HEK293T (cell line): ENCODE data around the gene CALML5.

ENCODE experiments used
- CTCF ChIA-PET: fragments of 350-600 bp; formaldehyde crosslinking; extraction: SDS; loops from one replicate; lab custom pipeline; 2021; ENCODE audit warnings: antibody characterized with exemption, inconsistent platforms; lab: Yijun Ruan, JAX
- POLR2A ChIA-PET: fragments of 350-600 bp; formaldehyde crosslinking; extraction: SDS; loops from one replicate; lab custom pipeline; 2020; ENCODE audit warnings: antibody characterized with exemption, inconsistent platforms; lab: Yijun Ruan, JAX
- DNase-seq: peaks from one replicate; pipeline ENCODE4 v3.0.0; 2012; ENCODE audit warnings: mixed read lengths; ENCODE audit errors: extremely low spot score
- ARNT ChIP-seq: fragments of 450-650 bp; IDR thresholded peaks from 2 replicates; pipeline ENCODE4 v1.6.1; 2017; ENCODE audit warnings: mild to moderate bottlenecking
- BHLHE40 ChIP-seq: fragments of 450-650 bp; IDR thresholded peaks from 2 replicates; pipeline ENCODE4 v1.6.1; 2016; ENCODE audit warnings: mild to moderate bottlenecking, moderate library complexity, borderline replicate concordance
- CTBP1 ChIP-seq: fragments of 450-650 bp; IDR thresholded peaks from 2 replicates; pipeline ENCODE4 v1.6.1; 2016; ENCODE audit warnings: borderline replicate concordance
- ELF4 ChIP-seq: fragments of 450-650 bp; IDR thresholded peaks from 2 replicates; pipeline ENCODE4 v1.6.1; 2017; ENCODE audit warnings: antibody characterized with exemption
- FOXA1 ChIP-seq: fragments of 450-650 bp; IDR thresholded peaks from 2 replicates; pipeline ENCODE4 v1.6.1; 2016; ENCODE audit warnings: mild to moderate bottlenecking
- FOXK2 ChIP-seq: fragments of 450-650 bp; IDR thresholded peaks from 2 replicates; pipeline ENCODE4 v1.6.1; 2016; ENCODE audit warnings: mild to moderate bottlenecking
- FOXM1 ChIP-seq: fragments of 450-650 bp; IDR thresholded peaks from 2 replicates; pipeline ENCODE4 v1.6.1; 2017; ENCODE audit warnings: mild to moderate bottlenecking, borderline replicate concordance
- HDGF ChIP-seq: fragments of 450-650 bp; IDR thresholded peaks from 2 replicates; pipeline ENCODE4 v1.6.1; 2017; ENCODE audit warnings: antibody characterized with exemption, borderline replicate concordance
- L3MBTL2 ChIP-seq: fragments of 450-650 bp; conservative IDR thresholded peaks from 2 replicates; pipeline ENCODE4 v1.6.1; 2016; ENCODE audit warnings: mild to moderate bottlenecking
- LEF1 ChIP-seq: fragments of 450-650 bp; IDR thresholded peaks from 2 replicates; pipeline ENCODE4 v1.6.1; 2017; ENCODE audit warnings: mild to moderate bottlenecking, borderline replicate concordance
- NFRKB ChIP-seq: fragments of 450-650 bp; IDR thresholded peaks from 2 replicates; pipeline ENCODE4 v1.6.1; 2016; ENCODE audit warnings: mild to moderate bottlenecking, moderate library complexity
- PKNOX1 ChIP-seq: fragments of 450-650 bp; IDR thresholded peaks from 2 replicates; pipeline ENCODE4 v1.6.1; 2016
- SP1 ChIP-seq: fragments of 450-650 bp; IDR thresholded peaks from 2 replicates; pipeline ENCODE4 v1.6.1; 2017
- SUZ12 ChIP-seq: fragments of 450-650 bp; IDR thresholded peaks from 2 replicates; pipeline ENCODE4 v1.6.1; 2016; ENCODE audit warnings: mild to moderate bottlenecking
- TARDBP ChIP-seq: fragments of 450-650 bp; IDR thresholded peaks from 2 replicates; pipeline ENCODE4 v1.6.1; 2016
- ZNF384 ChIP-seq: fragments of 450-650 bp; IDR thresholded peaks from 2 replicates; pipeline ENCODE4 v1.6.1; 2016

CALML5 gene

GRCh38 chr10:5512881-5513612 lies 13.7 kb upstream of the CALML5 start:
- no peak for TF ChIP-seq NFRKB
- TF ChIP-seq PKNOX1 = no peak
- no peak for TF ChIP-seq BHLHE40
- no peak for TF ChIP-seq FOXA1
- TF ChIP-seq ARNT = no peak
- no peak for TF ChIP-seq TARDBP
- no peak for TF ChIP-seq FOXK2
- TF ChIP-seq FOXM1 = no peak
- TF ChIP-seq SP1 = no peak
- TF ChIP-seq CTBP1 = no peak
- TF ChIP-seq HDGF = no peak
- no peak for TF ChIP-seq ELF4
- TF ChIP-seq L3MBTL2 = no peak
- no peak for TF ChIP-seq SUZ12
- no peak for TF ChIP-seq LEF1
- TF ChIP-seq ZNF384 = no peak
- ChIA-PET POLR2A (no interaction called here), CTCF (no interaction called here)
- no peak for DNase-seq

DNA sequence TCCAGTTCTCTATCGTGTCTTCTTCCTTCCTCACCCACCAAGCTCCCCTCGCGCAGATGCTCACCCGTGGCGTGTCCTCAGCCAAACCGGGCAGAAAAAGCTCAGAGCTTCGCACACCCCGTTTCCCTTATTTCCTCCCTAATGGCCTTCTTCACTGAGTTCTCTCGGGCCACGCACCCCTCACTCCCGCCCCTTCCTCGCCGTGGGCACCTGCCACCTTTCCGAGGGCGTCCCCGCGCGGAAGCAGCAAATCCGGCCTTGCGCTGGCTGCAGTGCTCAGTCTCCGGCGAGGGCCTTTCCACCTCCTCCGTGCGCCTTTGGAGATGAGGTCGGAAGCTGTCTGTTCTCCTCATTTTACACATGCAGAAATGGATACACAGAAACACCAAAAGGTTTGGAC lies 13.0 kb upstream of the CALML5 start:
- ChIA-PET CTCF (no interaction called here), POLR2A (no interaction called here)
- no peak for TF ChIP-seq HDGF
- no peak for TF ChIP-seq ARNT
- TF ChIP-seq PKNOX1 = no peak
- no peak for TF ChIP-seq FOXM1
- no peak for TF ChIP-seq CTBP1
- TF ChIP-seq ELF4 = no peak
- no peak for TF ChIP-seq FOXA1
- TF ChIP-seq ZNF384 = no peak
- TF ChIP-seq TARDBP = no peak
- no peak for TF ChIP-seq NFRKB
- no peak for TF ChIP-seq LEF1
- no peak for TF ChIP-seq FOXK2
- no peak for TF ChIP-seq L3MBTL2
- no peak for DNase-seq

GRCh38 chr10:5511885-5512280 lies 12.5 kb upstream of the CALML5 start:
- POLR2A ChIA-PET = no interaction called here

GRCh38 chr10:5511231-5511884 lies 12.0 kb upstream of the CALML5 start:
- no peak for TF ChIP-seq FOXA1
- ChIA-PET CTCF (no interaction called here), POLR2A (no interaction called here)
- DNase-seq = no peak

More at GRCh38 chr10:5511885-5512280, 12.5 kb upstream of the CALML5 start:
- CTCF ChIA-PET = no interaction called here
- no peak for DNase-seq
- no peak for TF ChIP-seq ZNF384
- TF ChIP-seq NFRKB = no peak
- TF ChIP-seq CTBP1 = no peak
- TF ChIP-seq FOXK2 = no peak
- TF ChIP-seq PKNOX1 = no peak
- no peak for TF ChIP-seq FOXM1
- no peak for TF ChIP-seq FOXA1
- TF ChIP-seq HDGF = no peak
- no peak for TF ChIP-seq L3MBTL2
- no peak for TF ChIP-seq ARNT
- no peak for TF ChIP-seq LEF1
- no peak for TF ChIP-seq BHLHE40
- TF ChIP-seq TARDBP = no peak
- TF ChIP-seq ELF4 = no peak
- no peak for TF ChIP-seq SP1
- TF ChIP-seq SUZ12 = no peak

- POLR2A ChIA-PET = interaction anchor here (1.2 kb wide), 1 partner anchor 9 kb away, joined by 3 read pairs; no protein-coding TSS in a partner anchor
- DNase-seq = no peak
- TF ChIP-seq SP1 = no peak
- CTCF ChIA-PET = no interaction called here
Observed at GRCh38 chr10:5510281-5511072, 11.1 kb upstream of the CALML5 start.

DNA sequence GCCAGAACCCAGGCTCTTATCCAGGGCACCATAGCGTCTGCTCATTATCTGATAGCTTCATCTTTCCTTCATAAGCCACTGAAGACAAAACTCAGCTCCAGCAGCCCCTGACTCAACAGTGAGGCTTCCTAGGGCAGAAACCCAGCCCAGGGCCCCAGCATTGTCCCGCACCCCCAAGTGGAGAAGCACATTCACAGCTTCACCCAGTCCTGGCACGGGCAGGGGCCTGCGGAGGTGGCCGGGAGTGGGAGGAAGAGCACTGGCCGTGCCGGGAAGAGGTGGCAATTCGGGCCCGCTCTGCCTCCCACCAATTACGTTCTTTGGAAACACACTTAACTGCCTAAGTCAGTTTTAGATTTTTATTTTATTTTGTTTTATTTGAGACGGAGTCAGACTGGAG lies 10.3 kb upstream of the CALML5 start:
- POLR2A ChIA-PET = interaction anchor here (1.2 kb wide), 1 partner anchor 8 kb away, joined by 3 read pairs; no protein-coding TSS in a partner anchor
- CTCF ChIA-PET = no interaction called here
- no peak for DNase-seq
- TF ChIP-seq PKNOX1 = no peak
- no peak for TF ChIP-seq ELF4
- no peak for TF ChIP-seq NFRKB
- no peak for TF ChIP-seq TARDBP
- TF ChIP-seq SP1 = no peak
- no peak for TF ChIP-seq LEF1
- no peak for TF ChIP-seq FOXK2
- no peak for TF ChIP-seq ZNF384
- no peak for TF ChIP-seq CTBP1
- TF ChIP-seq SUZ12 = no peak
- no peak for TF ChIP-seq FOXA1
- no peak for TF ChIP-seq FOXM1
- TF ChIP-seq HDGF = no peak
- no peak for TF ChIP-seq ARNT
